CD4-positive, alpha-beta T cell (primary cell): ENCODE measurements around the gene ATRX. TPM values are rescaled to one million over a fixed set of nuclear protein-coding genes. Genes with fewer than 3 reads are reported as not detected.

Source experiments
- ATAC-seq: fragments of 200-7000 bp; cut with Tn5 transposase; one replicate; pipeline ENCODE4 v1.10.0; 2022; ENCODE audit warnings: mild to moderate bottlenecking; ENCODE audit not compliant: poor library complexity
- CTCF ChIA-PET: fragments of 350-600 bp; sonication (Branson Sonifier 250); formaldehyde crosslinking; loops from one replicate; lab custom pipeline; 2021; ENCODE audit warnings: antibody characterized with exemption, inconsistent platforms; lab: Charles Lee
- POLR2A ChIA-PET: fragments of 350-600 bp; sonication (Branson Sonifier 250); formaldehyde crosslinking; loops from one replicate; lab custom pipeline; 2021; ENCODE audit warnings: antibody characterized with exemption, inconsistent platforms; lab: Charles Lee
- DNase-seq, 14 experiments: peaks; one replicate each; pipeline ENCODE4 v3.0.0-alpha.2; 2013 to 2020; ENCODE audit warnings: mixed read lengths in 2 of 14
- H3K27ac ChIP-seq, 2 donors: one replicate each; pipeline versions ENCODE4 v1.5.1 to v1.7.0; 2013; ENCODE audit warnings: low read length in 2 of 2, low read depth in 1 of 2, mild to moderate bottlenecking in 1 of 2
- H3K27me3 ChIP-seq, 2 experiments: 1 replicate in 1 of 2; 2 replicates in 1 of 2; pipeline versions ENCODE4 v1.6.1 to v1.7.0; 2013; ENCODE audit warnings: low read length in 2 of 2, control low read depth in 1 of 2, mild to moderate bottlenecking in 1 of 2, moderate library complexity in 1 of 2; ENCODE audit not compliant: insufficient read depth in 2 of 2, control insufficient read depth in 1 of 2
- H3K36me3 ChIP-seq: one replicate; pipeline ENCODE4 v1.6.1; 2013; ENCODE audit warnings: low read length, control low read depth; ENCODE audit not compliant: insufficient read depth
- H3K4me1 ChIP-seq: one replicate; pipeline ENCODE4 v1.6.1; 2013; ENCODE audit warnings: low read length, control low read depth; ENCODE audit not compliant: insufficient read depth
- H3K4me3 ChIP-seq: one replicate; pipeline ENCODE4 v1.5.1; 2013; ENCODE audit warnings: mild to moderate bottlenecking, low read length, moderate library complexity
- H3K9me3 ChIP-seq, 2 experiments: 1 replicate in 1 of 2; 2 replicates in 1 of 2; pipeline versions ENCODE4 v1.6.1 to v1.7.0; 2013; ENCODE audit warnings: low read length in 2 of 2, mild to moderate bottlenecking in 2 of 2, control low read depth in 1 of 2, moderate library complexity in 1 of 2; ENCODE audit not compliant: control insufficient read depth in 1 of 2, insufficient read depth in 1 of 2
- H3K27ac Mint-ChIP-seq: one replicate; pipeline ENCODE4 v1.8.0; 2020; ENCODE audit warnings: mixed read lengths
- H3K27me3 Mint-ChIP-seq: one replicate; pipeline ENCODE4 v1.8.0; 2021; ENCODE audit warnings: mixed read lengths
- H3K36me3 Mint-ChIP-seq: one replicate; pipeline ENCODE4 v1.8.0; 2021; ENCODE audit warnings: low read depth, mixed read lengths
- H3K4me1 Mint-ChIP-seq: one replicate; pipeline ENCODE4 v1.8.0; 2021; ENCODE audit warnings: low read depth, mixed read lengths
- H3K4me3 Mint-ChIP-seq: one replicate; pipeline ENCODE4 v1.8.0; 2020; ENCODE audit warnings: mild to moderate bottlenecking, mixed read lengths
- H3K9me3 Mint-ChIP-seq: one replicate; pipeline ENCODE4 v1.8.0; 2020; ENCODE audit warnings: mixed read lengths
- intact Hi-C, 2 experiments: fragments of 100-400 bp; cut with DNase I in 1 of 2; cut with micrococcal nuclease in 1 of 2; formaldehyde crosslinking; loops; one replicate each; pipeline versions ENCODE4 v1.15.1 to v1.9.0; 2023 to 2025; cut with DNase I, micrococcal nuclease
- total RNA-seq, 174 experiments: library from RNA in 2 of 174; stranded (reverse) in 2 of 174; gene quantifications; one replicate each; pipeline ENCODE4 v1.2.3 and lab custom pipeline; 2021 to 2026
- TF ChIP-seq, protein P1 (sequence below): fragments of 200-600 bp; IDR thresholded peaks from one replicate; pipeline ENCODE4 v1.8.0; 2022; ENCODE audit warnings: antibody characterized with exemption, mild to moderate bottlenecking

The ATRX gene
- total RNA-seq, 2 experiments from 2014 or later = 72.7 to 79.5 TPM

- ChIA-PET CTCF (no interaction called here), POLR2A (no interaction called here)
- no peak overlapping the region for H3K27ac ChIP-seq
- TF ChIP-seq, protein P1, sequence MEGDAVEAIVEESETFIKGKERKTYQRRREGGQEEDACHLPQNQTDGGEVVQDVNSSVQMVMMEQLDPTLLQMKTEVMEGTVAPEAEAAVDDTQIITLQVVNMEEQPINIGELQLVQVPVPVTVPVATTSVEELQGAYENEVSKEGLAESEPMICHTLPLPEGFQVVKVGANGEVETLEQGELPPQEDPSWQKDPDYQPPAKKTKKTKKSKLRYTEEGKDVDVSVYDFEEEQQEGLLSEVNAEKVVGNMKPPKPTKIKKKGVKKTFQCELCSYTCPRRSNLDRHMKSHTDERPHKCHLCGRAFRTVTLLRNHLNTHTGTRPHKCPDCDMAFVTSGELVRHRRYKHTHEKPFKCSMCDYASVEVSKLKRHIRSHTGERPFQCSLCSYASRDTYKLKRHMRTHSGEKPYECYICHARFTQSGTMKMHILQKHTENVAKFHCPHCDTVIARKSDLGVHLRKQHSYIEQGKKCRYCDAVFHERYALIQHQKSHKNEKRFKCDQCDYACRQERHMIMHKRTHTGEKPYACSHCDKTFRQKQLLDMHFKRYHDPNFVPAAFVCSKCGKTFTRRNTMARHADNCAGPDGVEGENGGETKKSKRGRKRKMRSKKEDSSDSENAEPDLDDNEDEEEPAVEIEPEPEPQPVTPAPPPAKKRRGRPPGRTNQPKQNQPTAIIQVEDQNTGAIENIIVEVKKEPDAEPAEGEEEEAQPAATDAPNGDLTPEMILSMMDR = no peak
- DNase-seq (no peak), ATAC-seq (no peak)
- H3K27me3 ChIP-seq = no peaks in the 10 kb centered on the region
- H3K36me3 ChIP-seq = no peaks in the 10 kb centered on the region
- Mint-ChIP-seq H3K4me3 (no peak overlapping the region), H3K27ac (no peak overlapping the region), H3K27me3 (no peaks in the 10 kb centered on the region), H3K9me3 (no peaks in the 10 kb centered on the region), H3K4me1 (peaks cover 41% of the 10 kb centered on the region), H3K36me3 (peaks cover 31% of the 10 kb centered on the region)
- no peaks in the 10 kb centered on the region for H3K9me3 ChIP-seq
- H3K4me3 ChIP-seq = no peak overlapping the region
- intact Hi-C loops = no loop called here
- H3K4me1 ChIP-seq = peaks cover 3% of the 10 kb centered on the region
Observed at GRCh38 chrX:77723681-77724080, 62.3 kb downstream of the ATRX start.

DNA sequence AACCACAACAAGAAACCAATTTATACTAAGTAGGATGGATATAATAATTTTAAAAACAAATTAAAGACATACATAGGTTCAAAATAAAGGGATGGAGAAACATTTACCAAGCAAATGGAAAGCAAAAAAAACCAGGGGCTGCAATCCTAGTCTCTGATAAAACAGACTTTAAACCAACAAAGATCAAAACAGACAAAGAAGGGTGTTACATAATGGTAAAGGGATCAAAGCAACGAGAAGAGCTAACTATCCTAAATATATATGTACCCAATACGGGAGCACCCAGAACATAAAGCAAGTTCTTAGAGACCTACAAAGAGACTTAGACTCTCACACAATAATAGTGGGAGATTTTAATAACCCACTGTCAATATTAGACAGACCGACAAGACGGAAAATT, 66.6 kb downstream of the ATRX start:
- TF ChIP-seq, protein P1 = no peak
- no peak overlapping the region for H3K4me3 Mint-ChIP-seq
- H3K27me3 Mint-ChIP-seq = no peaks in the 10 kb centered on the region
- H3K4me1 Mint-ChIP-seq = peaks cover 61% of the 10 kb centered on the region
- Histone ChIP-seq H3K4me1 (peaks cover 5% of the 10 kb centered on the region), H3K27me3 (no peaks in the 10 kb centered on the region), H3K27ac (no peak overlapping the region), H3K36me3 (peaks cover 18% of the 10 kb centered on the region), H3K4me3 (no peak overlapping the region), H3K9me3 (no peaks in the 10 kb centered on the region)
- intact Hi-C loops = no loop called here
- DNase-seq (no peak), ATAC-seq (no peak)
- ChIA-PET POLR2A (no interaction called here), CTCF (no interaction called here)
- H3K27ac Mint-ChIP-seq = peak overlapping the region; percentile 82
- H3K9me3 Mint-ChIP-seq = no peaks in the 10 kb centered on the region
- peaks cover 37% of the 10 kb centered on the region for H3K36me3 Mint-ChIP-seq

GRCh38 chrX:77704881-77705280, 81.1 kb downstream of the ATRX start:
- no peak for DNase-seq
- peaks cover 0 to 8% of the 10 kb centered on the region in 2 experiments for H3K9me3 ChIP-seq
- H3K27ac ChIP-seq = no peak overlapping the region
- Mint-ChIP-seq H3K36me3 (peaks cover 33% of the 10 kb centered on the region), H3K4me1 (peaks cover 15% of the 10 kb centered on the region), H3K27me3 (no peaks in the 10 kb centered on the region), H3K9me3 (no peaks in the 10 kb centered on the region), H3K27ac (no peak overlapping the region), H3K4me3 (no peak overlapping the region)
- intact Hi-C loops = no loop called here
- TF ChIP-seq, protein P1 = no peak
- no peak for ATAC-seq
- H3K4me1 ChIP-seq = no peaks in the 10 kb centered on the region
- ChIA-PET CTCF (no interaction called here), POLR2A (no interaction called here)
- no peak overlapping the region for H3K4me3 ChIP-seq
- H3K36me3 ChIP-seq = peaks cover 12% of the 10 kb centered on the region
- H3K27me3 ChIP-seq = no peaks in the 10 kb centered on the region
